Chondrocyte (in vitro differentiated cells): ENCODE results near the gene TRIM5. TPM values are rescaled to one million over a fixed set of nuclear protein-coding genes. Genes with fewer than 3 reads are reported as not detected.
"Not testable (repeated sequence)": the region's sequence is repeated elsewhere in the genome, so short reads cannot be mapped to it uniquely, and the experiment has no call there.

Experiments
- DNase-seq: peaks from one replicate; pipeline ENCODE4 v3.0.0; 2021; ENCODE audit warnings: mixed read lengths, low spot score
- H3K27ac Mint-ChIP-seq: one replicate; pipeline ENCODE4 v1.8.0; 2021; ENCODE audit warnings: mild to moderate bottlenecking, moderate library complexity, mixed read lengths; ENCODE audit not compliant: unreplicated experiment
- H3K27me3 Mint-ChIP-seq: 2 replicates; pipeline ENCODE4 v1.8.0; 2021; ENCODE audit warnings: low read depth, mixed read lengths
- H3K36me3 Mint-ChIP-seq: 2 replicates; pipeline ENCODE4 v1.8.0; 2021; ENCODE audit warnings: low read depth, mixed read lengths
- H3K4me1 Mint-ChIP-seq: 2 replicates; pipeline ENCODE4 v1.8.0; 2021; ENCODE audit warnings: low read depth, mild to moderate bottlenecking, mixed read lengths
- H3K4me3 Mint-ChIP-seq: one replicate; pipeline ENCODE4 v1.8.0; 2021; ENCODE audit warnings: mild to moderate bottlenecking, moderate library complexity, mixed read lengths; ENCODE audit not compliant: unreplicated experiment
- H3K9me3 Mint-ChIP-seq: 2 replicates; pipeline ENCODE4 v1.8.0; 2021; ENCODE audit warnings: low read depth, mixed read lengths
- CTCF ChIP-seq: fragments of 200-600 bp; sonication (generic); IDR thresholded peaks from 2 replicates; pipeline ENCODE4 v1.5.0; 2021; ENCODE audit warnings: antibody characterized with exemption, mild to moderate bottlenecking, moderate library complexity
- total RNA-seq: library from RNA; stranded (reverse); gene quantifications from 3 replicates; pipeline ENCODE4 v1.2.1, GENCODE V29; 2021

TRIM5 gene
- total RNA-seq, 1 donor from 2014 or later = 36.2 TPM

- H3K9me3 Mint-ChIP-seq = no peaks in the 10 kb centered on the region
- no peak for DNase-seq
- no peak for TF ChIP-seq CTCF
- no peak overlapping the region for H3K27ac Mint-ChIP-seq
- H3K27me3 Mint-ChIP-seq = no peaks in the 10 kb centered on the region
- peaks cover 40% of the 10 kb centered on the region for H3K4me1 Mint-ChIP-seq
- peaks cover 28% of the 10 kb centered on the region for H3K36me3 Mint-ChIP-seq
- no peak overlapping the region for H3K4me3 Mint-ChIP-seq
Observed at GRCh38 chr11:5695580-5695979, 10.7 kb upstream of the TRIM5 start.

GRCh38 chr11:5694642-5695041 is 9.8 kb upstream of the TRIM5 start:
- DNase-seq = no peak
- TF ChIP-seq CTCF = no peak
- peaks cover 49% of the 10 kb centered on the region for H3K4me1 Mint-ChIP-seq
- no peak overlapping the region for H3K4me3 Mint-ChIP-seq
- H3K9me3 Mint-ChIP-seq = no peaks in the 10 kb centered on the region
- no peaks in the 10 kb centered on the region for H3K27me3 Mint-ChIP-seq
- no peak overlapping the region for H3K27ac Mint-ChIP-seq
- H3K36me3 Mint-ChIP-seq = peaks cover 25% of the 10 kb centered on the region

- H3K36me3 Mint-ChIP-seq = peaks cover 16% of the 10 kb centered on the region
Observed at GRCh38 chr11:5691964-5692361, 7.1 kb upstream of the TRIM5 start.

GRCh38 chr11:5691238-5691963 is 6.5 kb upstream of the TRIM5 start:
- not testable (repeated sequence) for H3K9me3 Mint-ChIP-seq

More at GRCh38 chr11:5691964-5692361, 7.1 kb upstream of the TRIM5 start:
- Mint-ChIP-seq H3K27me3 (no peaks in the 10 kb centered on the region), H3K4me3 (no peak overlapping the region), H3K27ac (no peak overlapping the region), H3K9me3 (no peaks in the 10 kb centered on the region), H3K4me1 (peaks cover 59% of the 10 kb centered on the region)
- DNase-seq = no peak
- TF ChIP-seq CTCF = no peak

GRCh38 chr11:5690736-5691135 is 5.9 kb upstream of the TRIM5 start:
- DNase-seq = no peak
- no peaks in the 10 kb centered on the region for H3K27me3 Mint-ChIP-seq
- H3K4me3 Mint-ChIP-seq = peak overlapping the region; percentile 83
- peaks cover 54% of the 10 kb centered on the region for H3K4me1 Mint-ChIP-seq
- H3K9me3 Mint-ChIP-seq = no peaks in the 10 kb centered on the region
- peak overlapping the region; percentile 97 for H3K27ac Mint-ChIP-seq
- peaks cover 5% of the 10 kb centered on the region for H3K36me3 Mint-ChIP-seq
- TF ChIP-seq CTCF = no peak

More at GRCh38 chr11:5691238-5691963, 6.5 kb upstream of the TRIM5 start:
- peaks cover 58% of the 10 kb centered on the region for H3K4me1 Mint-ChIP-seq
- peak overlapping the region; percentile 83 for H3K4me3 Mint-ChIP-seq
- H3K27me3 Mint-ChIP-seq, DNase-seq: not testable (repeated sequence)
- peaks cover 11% of the 10 kb centered on the region for H3K36me3 Mint-ChIP-seq
- H3K27ac Mint-ChIP-seq = peak overlapping the region; percentile 97

GRCh38 chr11:5690216-5690615 is 5.3 kb upstream of the TRIM5 start:
- Mint-ChIP-seq H3K9me3 (no peaks in the 10 kb centered on the region), H3K27ac (peak overlapping the region; percentile 97), H3K36me3 (peaks cover 5% of the 10 kb centered on the region), H3K4me3 (peak overlapping the region; percentile 83), H3K4me1 (peaks cover 54% of the 10 kb centered on the region), H3K27me3 (no peaks in the 10 kb centered on the region)
- no peak for TF ChIP-seq CTCF
- DNase-seq = no peak
